ENCODE measurements around the gene DAP. TPM values are rescaled to one million over a fixed set of nuclear protein-coding genes. Genes with fewer than 3 reads are reported as not detected.
A peak's percentile ranks its signal among the peaks of the same experiment; 100 is the strongest.

The DAP gene
- total RNA-seq, 4 donors from 2014 or later: 2.4 to 11.7 (median 3.6) TPM

DNA sequence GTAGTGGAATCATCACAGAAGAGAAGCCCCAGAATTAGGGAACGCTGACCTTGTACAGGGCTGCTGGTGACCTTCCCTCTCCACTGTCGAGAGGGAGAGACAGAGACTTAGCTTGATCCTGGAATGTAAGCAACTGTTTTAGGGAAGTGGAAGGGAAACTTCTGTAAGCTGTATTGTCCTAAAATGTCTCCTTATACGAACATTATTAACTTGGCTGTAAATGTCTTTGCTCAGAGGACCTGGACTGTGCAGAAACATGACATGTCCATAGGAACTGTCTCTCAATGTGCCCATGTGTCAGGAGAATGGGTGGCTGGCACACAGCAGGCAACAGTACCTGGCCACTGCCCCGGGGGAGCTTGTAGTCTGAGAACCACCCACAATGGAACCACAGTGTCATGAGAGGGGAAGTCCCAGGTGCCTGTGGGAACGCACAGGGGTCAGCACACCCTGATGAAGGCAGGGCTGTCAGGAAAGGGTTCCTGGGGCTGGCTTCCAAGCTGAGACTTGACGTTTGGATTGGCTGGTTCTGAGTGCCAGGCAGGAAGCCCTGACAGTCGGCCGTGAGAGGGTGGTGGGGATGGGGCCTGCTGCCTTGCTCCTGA, 34.0 kb downstream of the DAP start:
- intact Hi-C loops (cut with DNase I; ENCODE audit: low total_unique reads): no loop called here
- Histone ChIP-seq H3K4me3 (no peak overlapping the region), H3K9me3 (no peaks in the 10 kb centered on the region), H3K27ac (peak overlapping the region in 1 of 4 donors; percentile 62), H3K4me1 (peaks cover 0 to 3% of the 10 kb centered on the region in 2 donors), H3K36me3 (no peaks in the 10 kb centered on the region), H3K27me3 (no peaks in the 10 kb centered on the region)
- in situ Hi-C loops (cut with MboI; ENCODE audit: low sequenced_read_pairs in 4 of 4): no loop called here
- DNase-seq (no peak), ATAC-seq (no peak)
- TF ChIP-seq, protein P1, sequence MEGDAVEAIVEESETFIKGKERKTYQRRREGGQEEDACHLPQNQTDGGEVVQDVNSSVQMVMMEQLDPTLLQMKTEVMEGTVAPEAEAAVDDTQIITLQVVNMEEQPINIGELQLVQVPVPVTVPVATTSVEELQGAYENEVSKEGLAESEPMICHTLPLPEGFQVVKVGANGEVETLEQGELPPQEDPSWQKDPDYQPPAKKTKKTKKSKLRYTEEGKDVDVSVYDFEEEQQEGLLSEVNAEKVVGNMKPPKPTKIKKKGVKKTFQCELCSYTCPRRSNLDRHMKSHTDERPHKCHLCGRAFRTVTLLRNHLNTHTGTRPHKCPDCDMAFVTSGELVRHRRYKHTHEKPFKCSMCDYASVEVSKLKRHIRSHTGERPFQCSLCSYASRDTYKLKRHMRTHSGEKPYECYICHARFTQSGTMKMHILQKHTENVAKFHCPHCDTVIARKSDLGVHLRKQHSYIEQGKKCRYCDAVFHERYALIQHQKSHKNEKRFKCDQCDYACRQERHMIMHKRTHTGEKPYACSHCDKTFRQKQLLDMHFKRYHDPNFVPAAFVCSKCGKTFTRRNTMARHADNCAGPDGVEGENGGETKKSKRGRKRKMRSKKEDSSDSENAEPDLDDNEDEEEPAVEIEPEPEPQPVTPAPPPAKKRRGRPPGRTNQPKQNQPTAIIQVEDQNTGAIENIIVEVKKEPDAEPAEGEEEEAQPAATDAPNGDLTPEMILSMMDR (IDR thresholded peaks at IDR 0.05 in 4 of 5, conservative IDR thresholded peaks at IDR 0.05 in 1 of 5): no peak
- no peak for TF ChIP-seq POLR2A (IDR thresholded peaks at IDR 0.05)

DNA sequence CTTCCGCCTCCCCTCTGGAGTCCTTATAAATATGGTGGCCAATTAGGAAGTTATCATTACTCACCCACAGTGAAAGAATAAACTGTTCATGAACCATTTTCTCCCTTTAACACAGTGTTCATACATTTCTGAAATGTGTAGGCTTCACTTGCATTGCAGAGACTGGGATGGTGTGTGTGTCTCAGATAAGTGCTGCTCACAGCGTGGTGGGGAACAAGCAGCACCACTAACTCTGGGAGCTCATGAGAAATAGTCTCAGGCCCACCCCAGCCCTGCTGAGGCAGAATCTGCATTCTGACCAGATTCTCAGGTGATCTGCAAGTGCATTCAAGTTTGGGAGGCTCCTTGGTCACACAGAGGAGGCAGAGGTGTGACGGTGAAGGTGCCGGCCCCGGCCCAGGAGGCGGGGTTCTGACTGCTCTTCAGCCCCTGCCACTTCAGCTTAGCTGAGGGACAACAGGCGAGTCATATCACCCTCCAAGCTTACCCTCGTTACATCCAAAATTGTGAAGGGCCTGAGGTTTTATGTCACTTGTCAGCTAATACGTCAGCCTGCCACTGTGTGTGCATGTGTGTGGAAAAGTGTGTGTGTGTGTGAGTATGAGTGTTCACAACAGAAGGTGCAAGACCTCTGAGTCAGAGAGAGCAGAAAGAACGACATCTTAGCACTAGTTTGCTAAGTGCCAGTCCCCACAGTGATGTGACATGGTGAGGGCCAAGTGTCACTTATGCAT, 34.7 kb downstream of the DAP start:
- intact Hi-C loops (cut with DNase I; ENCODE audit: low total_unique reads) (no loop called here), in situ Hi-C loops (cut with MboI; ENCODE audit: low sequenced_read_pairs in 4 of 4) (no loop called here)
- H3K27ac ChIP-seq: peak overlapping the region in 3 of 4 donors; percentile 15 to 62 (median 27)
- no peaks in the 10 kb centered on the region for H3K36me3 ChIP-seq
- peaks cover 0 to 3% of the 10 kb centered on the region in 2 donors for H3K4me1 ChIP-seq
- no peaks in the 10 kb centered on the region for H3K9me3 ChIP-seq
- DNase-seq (no peak), ATAC-seq (no peak)
- TF ChIP-seq, protein P1 (IDR thresholded peaks at IDR 0.05 in 4 of 5, conservative IDR thresholded peaks at IDR 0.05 in 1 of 5): no peak
- TF ChIP-seq POLR2A (IDR thresholded peaks at IDR 0.05): no peak
- no peaks in the 10 kb centered on the region for H3K27me3 ChIP-seq
- H3K4me3 ChIP-seq: no peak overlapping the region

DNA sequence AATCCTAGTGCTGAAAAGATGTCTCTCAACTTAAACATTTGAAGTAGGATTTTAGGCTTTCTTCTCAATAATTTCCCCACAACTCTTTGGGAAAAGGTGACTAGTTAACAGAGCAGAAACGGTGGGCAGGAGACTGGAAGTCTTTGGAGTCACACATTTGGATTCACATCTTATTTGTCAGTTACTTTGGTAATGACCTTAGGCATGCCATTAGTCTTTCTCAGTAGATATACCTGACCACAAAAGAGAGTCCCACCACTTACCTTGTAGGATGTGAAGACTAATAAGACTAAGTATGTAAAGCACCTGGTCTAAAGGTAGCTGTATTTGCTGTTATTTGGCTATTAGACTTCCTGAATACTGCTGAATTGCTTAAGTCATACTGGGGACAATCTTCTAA, 35.4 kb downstream of the DAP start:
- TF ChIP-seq POLR2A (IDR thresholded peaks at IDR 0.05): no peak
- TF ChIP-seq, protein P1 (IDR thresholded peaks at IDR 0.05 in 4 of 5, conservative IDR thresholded peaks at IDR 0.05 in 1 of 5): no peak
- Histone ChIP-seq H3K27ac (peak overlapping the region; percentile 56 to 72 (median 60)), H3K27me3 (no peaks in the 10 kb centered on the region), H3K9me3 (no peaks in the 10 kb centered on the region), H3K4me3 (no peak overlapping the region), H3K36me3 (no peaks in the 10 kb centered on the region), H3K4me1 (peaks cover 0 to 3% of the 10 kb centered on the region in 2 donors)
- no peak for DNase-seq
- ATAC-seq: peak in 1 of 2 donors; percentile 14
- intact Hi-C loops (cut with DNase I; ENCODE audit: low total_unique reads) (no loop called here), in situ Hi-C loops (cut with MboI; ENCODE audit: low sequenced_read_pairs in 4 of 4) (no loop called here)

DNA sequence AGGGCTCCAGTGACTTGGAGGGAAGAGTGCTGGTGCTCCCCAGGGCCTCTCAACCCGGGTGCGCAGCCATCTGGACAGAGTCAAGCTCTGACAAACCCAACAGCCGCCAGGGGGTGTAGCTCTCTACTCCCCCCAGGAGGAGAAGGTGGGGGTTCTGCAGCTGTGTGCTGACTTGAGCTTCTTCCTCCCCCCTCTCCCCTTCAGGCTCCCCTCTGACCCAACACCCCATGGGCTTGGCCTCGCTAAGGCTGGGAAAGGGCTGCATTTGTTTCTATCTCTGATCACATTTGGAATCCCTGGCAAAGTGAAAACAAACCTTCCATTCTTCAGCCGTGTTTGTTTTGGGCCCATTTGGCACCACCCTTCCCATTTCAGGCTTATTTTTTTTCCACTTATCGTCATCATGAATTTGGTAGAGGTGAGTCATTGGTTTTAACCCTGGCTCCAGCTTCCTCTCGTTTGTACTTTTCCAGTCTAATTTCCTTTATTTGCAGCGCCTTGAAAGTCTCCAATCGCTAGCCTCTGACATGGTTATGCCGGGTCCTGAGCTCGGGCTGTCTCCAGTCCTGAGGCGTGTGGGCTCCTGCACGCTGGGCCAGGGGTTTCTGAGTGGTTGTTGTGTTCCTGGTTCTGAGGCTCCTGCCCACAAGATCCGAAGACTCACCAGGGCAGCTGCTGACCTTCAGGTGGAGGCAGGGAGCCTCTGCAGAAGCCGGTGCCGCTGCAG, 36.1 kb downstream of the DAP start:
- Histone ChIP-seq H3K27ac (peak overlapping the region; percentile 56 to 72 (median 60)), H3K9me3 (no peaks in the 10 kb centered on the region), H3K4me3 (peak overlapping the region in 2 of 4 donors; percentile 4 to 10), H3K27me3 (no peaks in the 10 kb centered on the region), H3K4me1 (peaks cover 0 to 3% of the 10 kb centered on the region in 2 donors), H3K36me3 (no peaks in the 10 kb centered on the region)
- TF ChIP-seq, protein P1 (IDR thresholded peaks at IDR 0.05 in 4 of 5, conservative IDR thresholded peaks at IDR 0.05 in 1 of 5): peak in 3 of 5 experiments; percentile 15 to 25 (median 16)
- no peak for TF ChIP-seq POLR2A (IDR thresholded peaks at IDR 0.05)
- intact Hi-C loops (cut with DNase I; ENCODE audit: low total_unique reads): no loop called here
- in situ Hi-C loops (cut with MboI; ENCODE audit: low sequenced_read_pairs in 4 of 4): no loop called here
- ATAC-seq: peak; percentile 77 to 90
- DNase-seq: peak in 1 of 2 donors; percentile 15
